IMR-90 (cell line): ENCODE data around the gene DOCK9. TPM values are rescaled to one million over a fixed set of nuclear protein-coding genes. Genes with fewer than 3 reads are reported as not detected.

ENCODE experiments used
- ATAC-seq: fragments of 200-7000 bp; cut with Tn5 transposase; 2 replicates; pipeline ENCODE4 v1.9.1; 2020; ENCODE audit warnings: low read depth, mild to moderate bottlenecking, moderate library complexity
- BruUV-seq: library from RNA; stranded (reverse); fragments of 400-500 nt; replicated peaks from 2 replicates; lab custom pipeline; 2021; lab: Mats Ljungman, UMichigan
- CTCF ChIA-PET: fragments of 300-600 bp; formaldehyde crosslinking; extraction: SDS; loops from one replicate; lab custom pipeline; 2021; ENCODE audit warnings: antibody characterized with exemption; lab: Yijun Ruan, JAX
- POLR2A ChIA-PET: fragments of 300-600 bp; sonication (Branson Sonifier 250); formaldehyde crosslinking; loops from one replicate; lab custom pipeline; 2022; ENCODE audit warnings: antibody characterized with exemption; ENCODE audit not compliant: unreplicated experiment; lab: Charles Lee
- DNase-seq: peaks from one replicate; pipeline ENCODE4 v3.0.0; 2013
- H2AFZ ChIP-seq: replicated peaks from 2 replicates; pipeline ENCODE3; 2013; ENCODE audit warnings: low read length, mild to moderate bottlenecking; ENCODE audit not compliant: poor library complexity
- H2AK5ac ChIP-seq: 2 replicates; pipeline ENCODE4 v1.6.1; 2013; ENCODE audit warnings: low read depth, low read length, inconsistent platforms
- H2AK9ac ChIP-seq: replicated peaks from 2 replicates; pipeline ENCODE3; 2013; ENCODE audit warnings: mild to moderate bottlenecking, low read depth, low read length, moderate library complexity; ENCODE audit not compliant: poor library complexity
- H2BK120ac ChIP-seq: 2 replicates; pipeline ENCODE4 v1.6.1; 2013; ENCODE audit warnings: low read depth, low read length, inconsistent platforms
- H2BK15ac ChIP-seq: 3 replicates; pipeline ENCODE4 v1.6.1; 2013; ENCODE audit warnings: low read depth, low read length, inconsistent platforms
- H2BK20ac ChIP-seq: 2 replicates; pipeline ENCODE4 v1.6.1; 2013; ENCODE audit warnings: low read depth, mild to moderate bottlenecking, inconsistent platforms, low read length, moderate library complexity
- H2BK5ac ChIP-seq: 2 replicates; pipeline ENCODE4 v1.6.1; 2013; ENCODE audit warnings: mild to moderate bottlenecking, low read depth, low read length, inconsistent platforms; ENCODE audit not compliant: poor library complexity, severe bottlenecking
- H3K14ac ChIP-seq: replicated peaks from 2 replicates; pipeline ENCODE4 v1.6.1; 2013; ENCODE audit warnings: low read depth, low read length, inconsistent platforms
- H3K18ac ChIP-seq: 2 replicates; pipeline ENCODE4 v1.6.1; 2013; ENCODE audit warnings: low read depth, low read length, control low read depth
- H3K23ac ChIP-seq: 2 replicates; pipeline ENCODE4 v1.6.1; 2013; ENCODE audit warnings: low read depth, low read length, inconsistent platforms
- H3K27ac ChIP-seq: 2 replicates; pipeline ENCODE4 v1.5.1; 2013; ENCODE audit warnings: mild to moderate bottlenecking, control low read depth, low read length; ENCODE audit not compliant: insufficient read depth
- H3K27me3 ChIP-seq: 2 replicates; pipeline ENCODE4 v1.6.1; 2013; ENCODE audit warnings: low read length; ENCODE audit not compliant: control insufficient read depth, insufficient read depth
- H3K36me3 ChIP-seq: 2 replicates; pipeline ENCODE4 v1.6.1; 2013; ENCODE audit warnings: low read length, mixed read lengths; ENCODE audit not compliant: control insufficient read depth, insufficient read depth
- H3K4ac ChIP-seq: 2 replicates; pipeline ENCODE4 v1.6.1; 2013; ENCODE audit warnings: low read depth, low read length, inconsistent platforms
- H3K4me1 ChIP-seq: 2 replicates; pipeline ENCODE4 v1.6.1; 2013; ENCODE audit warnings: low read length, mixed read lengths; ENCODE audit not compliant: control insufficient read depth, insufficient read depth
- H3K4me2 ChIP-seq: 2 replicates; pipeline ENCODE4 v1.6.1; 2013; ENCODE audit warnings: low read depth, mild to moderate bottlenecking, control low read depth, low read length, moderate library complexity
- H3K4me3 ChIP-seq: 2 replicates; pipeline ENCODE4 v1.5.1; 2013; ENCODE audit warnings: low read depth, mild to moderate bottlenecking, control low read depth, low read length, moderate library complexity; ENCODE audit not compliant: insufficient read depth
- H3K56ac ChIP-seq: 2 replicates; pipeline ENCODE4 v1.6.1; 2013; ENCODE audit warnings: low read length, inconsistent platforms; ENCODE audit not compliant: insufficient read depth; ENCODE audit errors: extremely low read depth
- H3K79me1 ChIP-seq, 2 experiments: 2 replicates each; pipeline ENCODE4 v1.6.1; 2013; ENCODE audit warnings: low read length in 2 of 2, inconsistent platforms in 1 of 2, low read depth in 1 of 2
- H3K9ac ChIP-seq: 2 replicates; pipeline ENCODE4 v1.6.1; 2013; ENCODE audit warnings: low read depth, low read length, control low read depth
- H3K9me1 ChIP-seq: 2 replicates; pipeline ENCODE4 v1.6.1; 2013; ENCODE audit warnings: low read length, inconsistent platforms; ENCODE audit not compliant: insufficient read depth
- H3K9me3 ChIP-seq: 2 replicates; pipeline ENCODE4 v1.6.1; 2013; ENCODE audit warnings: low read length; ENCODE audit not compliant: control insufficient read depth, insufficient read depth
- H4K20me1 ChIP-seq: 2 replicates; pipeline ENCODE4 v1.6.1; 2013; ENCODE audit warnings: low read length, inconsistent platforms; ENCODE audit not compliant: insufficient read depth
- H4K5ac ChIP-seq: 2 replicates; pipeline ENCODE4 v1.6.1; 2013; ENCODE audit warnings: mild to moderate bottlenecking, low read depth, low read length, control low read depth
- H4K8ac ChIP-seq, 2 experiments: 2 replicates each; pipeline ENCODE4 v1.6.1; 2013; ENCODE audit warnings: low read depth in 2 of 2, low read length in 2 of 2, control low read depth in 1 of 2, inconsistent platforms in 1 of 2
- H4K91ac ChIP-seq: 2 replicates; pipeline ENCODE4 v1.6.1; 2013; ENCODE audit warnings: low read depth, low read length, inconsistent platforms; ENCODE audit not compliant: insufficient read depth
- MAFK ChIP-seq: IDR thresholded peaks from 2 replicates; pipeline ENCODE4 v1.6.1; 2012; ENCODE audit warnings: low read depth, low read length, improper control_type of control experiment
- NFE2L2 ChIP-seq: fragments of 150-350 bp; IDR thresholded peaks from 2 replicates; pipeline ENCODE4 v1.6.1; 2016; ENCODE audit warnings: low read depth, mild to moderate bottlenecking, low read length
- WGBS, 2 experiments: methylation state at CpG; one replicate each; pipeline versions ENCODE4 v1.1.5 to v1.1.7; 2013; ENCODE audit warnings: missing lambda C conversion rate in 2 of 2; ENCODE audit not compliant: insufficient read length in 1 of 2; ENCODE audit errors: extremely low coverage in 2 of 2; 5-methylcytosine and 5-hydroxymethylcytosine counted together
- dilution Hi-C: fragments of 300-500 bp; cut with HindIII; formaldehyde crosslinking; loops from one replicate; pipeline ENCODE4 v1.14.3; 2018; ENCODE audit warnings: low sequenced_read_pairs; ENCODE audit not compliant: unreplicated experiment
- in situ Hi-C: fragments of 300-500 bp; cut with MboI; formaldehyde crosslinking; loops from 3 replicates; pipeline ENCODE4 v1.14.3; 2019; ENCODE audit warnings: low sequenced_read_pairs, inconsistent platforms, mixed read lengths
- intact Hi-C: fragments of 100-400 bp; cut with micrococcal nuclease; formaldehyde crosslinking; loops from 2 replicates; pipeline ENCODE4 v1.10.0; 2022
- polyA plus RNA-seq, 3 experiments: library from polyadenylated mRNA; depleted of rRNA; stranded (reverse); fragments of >200 nt; gene quantifications; 2 replicates each; pipeline ENCODE4 v1.2.3, GENCODE V29; 2012; ENCODE audit warnings: low replicate concordance in 1 of 3
- total RNA-seq: library from RNA; depleted of rRNA; stranded (reverse); fragments of >200 nt; gene quantifications from 2 replicates; pipeline ENCODE4 v1.2.3, GENCODE V29; 2012

DOCK9 gene
- total and polyA plus RNA-seq, 2 of the 4 experiments (the other 2 are of a cell fraction) = 4.8 to 7.2 TPM

- no peak overlapping the region for H4K5ac ChIP-seq
- TF ChIP-seq NFE2L2 (no peak), MAFK (no peak)
- no peak overlapping the region for H2BK20ac ChIP-seq
- no TSS peak for BruUV-seq
- H3K9ac ChIP-seq = no peak overlapping the region
- no peaks in the 10 kb centered on the region for H3K36me3 ChIP-seq
- no peaks in the 10 kb centered on the region for H3K79me1 ChIP-seq
- no peak overlapping the region for H3K4me2 ChIP-seq
- peaks cover 13% of the 10 kb centered on the region; the same call in 1 of the 2 replicates for H3K9me1 ChIP-seq
- no peak overlapping the region for H4K91ac ChIP-seq
- no peak overlapping the region for H2AFZ ChIP-seq
- H2BK120ac ChIP-seq = no peak overlapping the region
- H2BK5ac ChIP-seq = no peak overlapping the region
- no peak overlapping the region for H4K8ac ChIP-seq
- WGBS, 2 experiments = no CpG with 5 or more reads among the region's 2 CpGs
- POLR2A ChIA-PET = no interaction called here
- CTCF ChIA-PET = no interaction called here
- H2AK9ac ChIP-seq = no peak overlapping the region
- no peak overlapping the region for H3K18ac ChIP-seq
- intact Hi-C loops = no loop called here
- no peak overlapping the region for H3K14ac ChIP-seq
- no peak overlapping the region for H3K56ac ChIP-seq
- H3K27me3 ChIP-seq = no peaks in the 10 kb centered on the region
- no peak overlapping the region for H3K4ac ChIP-seq
- no peak overlapping the region for H3K4me3 ChIP-seq
- ATAC-seq (no peak), DNase-seq (no peak)
- no peaks in the 10 kb centered on the region for H3K4me1 ChIP-seq
- no peak overlapping the region for H3K23ac ChIP-seq
- no peaks in the 10 kb centered on the region for H4K20me1 ChIP-seq
- H3K9me3 ChIP-seq = no peaks in the 10 kb centered on the region
- no peak overlapping the region for H2BK15ac ChIP-seq
- in situ Hi-C loops = no loop called here
- no peak overlapping the region for H3K27ac ChIP-seq
- H2AK5ac ChIP-seq = no peak overlapping the region
- dilution Hi-C loops = no loop called here
Measured at GRCh38 chr13:98919566-98919965, 58.3 kb downstream of the DOCK9 start.
